Activated naive CD4-positive, alpha-beta T cell treated with anti-CD3 and anti-CD28 coated beads, Interleukin-2, amount 50 U/mL, for 24 hours (primary cell): Measurements from ENCODE around the gene LRBA.

ENCODE experiments used
- H3K27ac Mint-ChIP-seq: one replicate; pipeline ENCODE4 v1.8.0; 2021; ENCODE audit warnings: mild to moderate bottlenecking, mixed read lengths
- H3K27me3 Mint-ChIP-seq: one replicate; pipeline ENCODE4 v1.8.0; 2021; ENCODE audit warnings: mixed read lengths
- H3K36me3 Mint-ChIP-seq: one replicate; pipeline ENCODE4 v1.8.0; 2021; ENCODE audit warnings: mixed read lengths
- H3K4me1 Mint-ChIP-seq: one replicate; pipeline ENCODE4 v1.8.0; 2021; ENCODE audit warnings: mixed read lengths
- H3K4me3 Mint-ChIP-seq: one replicate; pipeline ENCODE4 v1.8.0; 2021; ENCODE audit warnings: mild to moderate bottlenecking, mixed read lengths
- H3K9me3 Mint-ChIP-seq: one replicate; pipeline ENCODE4 v1.8.0; 2021; ENCODE audit warnings: mixed read lengths

The LRBA gene

DNA sequence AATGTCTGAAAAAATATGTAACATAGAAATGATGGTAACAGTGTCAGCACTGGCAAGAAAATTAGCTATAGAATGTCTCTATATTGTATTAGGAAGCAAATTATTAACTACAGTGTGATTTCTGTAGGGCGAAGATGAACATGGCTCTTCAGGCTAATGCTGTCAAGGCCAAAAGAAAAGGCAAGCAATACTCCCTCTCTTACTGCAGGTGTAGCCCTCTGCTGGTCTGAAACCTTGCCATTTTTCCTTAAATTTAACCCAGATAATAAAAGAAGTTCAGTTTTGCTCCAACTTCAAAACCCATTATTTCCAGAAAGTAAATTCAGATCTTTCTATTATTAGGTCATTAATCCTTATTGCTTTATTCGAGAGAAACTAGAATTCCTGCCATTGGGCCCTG is 215.9 kb downstream of the LRBA start:
- no peaks in the 10 kb centered on the region for H3K9me3 Mint-ChIP-seq
- H3K27me3 Mint-ChIP-seq: no peaks in the 10 kb centered on the region
- H3K27ac Mint-ChIP-seq: no peak overlapping the region
- H3K4me3 Mint-ChIP-seq: no peak overlapping the region
- no peaks in the 10 kb centered on the region for H3K4me1 Mint-ChIP-seq
- peaks cover 18% of the 10 kb centered on the region for H3K36me3 Mint-ChIP-seq

DNA sequence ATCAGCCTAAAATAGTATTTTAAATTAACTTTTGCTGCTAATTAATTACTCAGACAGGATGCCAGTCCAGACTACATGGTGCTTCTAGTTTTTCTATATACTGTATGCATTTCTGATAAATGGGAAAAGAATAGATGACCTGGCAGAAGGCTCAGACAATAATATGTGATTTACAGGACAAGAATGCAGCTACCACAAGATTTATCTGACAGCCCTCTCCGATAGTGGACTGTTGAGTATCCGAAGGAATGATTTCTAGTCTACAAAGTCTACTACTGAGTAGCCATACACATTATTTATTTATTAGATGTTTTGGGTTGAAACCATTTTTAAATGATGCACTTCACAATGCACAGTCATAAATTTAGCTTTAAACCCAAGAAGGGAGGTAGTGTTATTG is 220.4 kb downstream of the LRBA start:
- H3K4me1 Mint-ChIP-seq: no peaks in the 10 kb centered on the region
- peaks cover 17% of the 10 kb centered on the region for H3K36me3 Mint-ChIP-seq
- no peak overlapping the region for H3K4me3 Mint-ChIP-seq

DNA sequence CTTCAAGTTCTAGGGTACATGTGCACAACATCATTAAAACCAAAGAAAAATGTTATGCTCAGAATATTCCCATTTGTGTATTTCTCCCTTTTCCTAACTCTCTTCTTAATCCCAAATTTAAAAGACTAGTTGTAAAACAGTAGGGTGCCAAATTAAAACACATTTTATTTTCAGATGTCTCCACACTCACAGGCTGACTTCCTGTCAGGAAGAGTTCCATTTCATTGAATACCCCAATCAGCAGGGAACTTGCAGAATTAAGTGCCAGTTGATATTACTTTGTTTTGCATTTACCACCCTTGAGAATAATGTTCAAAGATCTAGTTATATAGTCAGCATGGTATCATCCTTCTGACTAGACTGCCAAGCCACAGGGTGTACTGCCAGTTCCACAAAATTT is 225.2 kb downstream of the LRBA start:
- Mint-ChIP-seq H3K27me3 (no peaks in the 10 kb centered on the region), H3K4me3 (no peak overlapping the region), H3K27ac (no peak overlapping the region), H3K4me1 (no peaks in the 10 kb centered on the region), H3K9me3 (no peaks in the 10 kb centered on the region), H3K36me3 (peaks cover 9% of the 10 kb centered on the region)

More for the DNA sequence above, 220.4 kb downstream of the LRBA start:
- no peaks in the 10 kb centered on the region for H3K9me3 Mint-ChIP-seq
- no peak overlapping the region for H3K27ac Mint-ChIP-seq
- no peaks in the 10 kb centered on the region for H3K27me3 Mint-ChIP-seq

DNA sequence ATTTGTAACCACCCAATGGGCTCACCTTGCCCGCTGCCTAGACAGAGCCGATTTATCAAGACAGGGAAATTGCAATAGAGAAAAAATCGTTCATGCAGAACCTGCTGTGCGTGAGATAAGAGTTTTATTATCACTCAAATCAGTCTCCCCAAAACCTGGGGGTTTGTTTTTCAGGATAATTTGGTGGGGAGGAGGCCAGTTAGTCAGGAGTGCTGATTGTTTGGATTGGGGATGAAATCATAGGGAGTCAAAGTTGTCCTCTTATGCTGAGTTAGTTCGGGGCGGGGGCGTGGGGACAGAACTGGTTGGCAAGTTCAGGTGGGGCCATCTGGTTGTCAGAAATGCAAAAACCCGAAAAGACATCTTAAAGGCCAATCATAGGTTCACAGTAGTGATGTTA is 230.1 kb downstream of the LRBA start:
- Mint-ChIP-seq H3K27ac (no peak overlapping the region), H3K9me3 (no peaks in the 10 kb centered on the region), H3K4me1 (no peaks in the 10 kb centered on the region), H3K4me3 (no peak overlapping the region), H3K36me3 (peaks cover 10% of the 10 kb centered on the region), H3K27me3 (no peaks in the 10 kb centered on the region)

DNA sequence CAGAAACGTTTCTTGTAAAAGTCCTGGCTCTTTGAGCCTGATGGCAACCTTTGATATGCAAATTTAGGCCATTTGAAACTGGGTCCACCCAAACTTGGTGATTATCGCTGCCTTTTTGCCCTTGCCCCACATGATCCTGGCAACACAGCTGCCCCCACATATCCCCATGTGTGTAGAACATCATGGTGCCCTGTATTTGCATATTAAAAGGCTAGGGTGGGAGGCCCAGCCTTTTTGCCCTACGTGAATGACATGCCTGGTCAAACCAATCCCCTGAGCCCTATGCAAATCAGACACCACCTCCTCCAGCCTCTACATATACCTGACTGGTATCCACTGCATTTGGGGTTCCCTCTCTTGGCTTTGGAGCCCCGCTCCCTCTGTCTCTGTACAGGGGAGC is 230.8 kb downstream of the LRBA start:
- Mint-ChIP-seq H3K27ac (no peak overlapping the region), H3K36me3 (peaks cover 10% of the 10 kb centered on the region), H3K4me1 (no peaks in the 10 kb centered on the region), H3K27me3 (no peaks in the 10 kb centered on the region), H3K9me3 (no peaks in the 10 kb centered on the region), H3K4me3 (no peak overlapping the region)

DNA sequence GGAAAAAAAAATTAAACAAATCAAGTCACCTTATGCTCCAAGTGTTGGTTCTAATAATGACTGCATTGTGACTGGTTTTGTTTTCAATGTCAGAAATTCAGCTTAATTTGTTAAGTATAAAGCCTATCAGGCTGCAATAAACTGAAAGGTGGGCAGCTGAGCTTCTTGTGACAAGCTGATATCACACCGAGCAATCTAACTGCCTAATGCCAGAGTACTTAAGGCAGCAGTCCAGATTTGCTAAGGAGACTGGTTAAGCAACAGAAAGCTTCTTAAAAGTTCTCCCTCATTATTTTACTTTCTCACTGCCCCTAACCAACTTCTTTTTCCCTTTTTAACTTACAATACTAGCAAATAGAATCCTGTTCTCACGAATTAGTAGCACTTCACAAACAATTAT is 232.2 kb downstream of the LRBA start:
- H3K4me3 Mint-ChIP-seq: no peak overlapping the region
- H3K36me3 Mint-ChIP-seq: peaks cover 11% of the 10 kb centered on the region
- no peaks in the 10 kb centered on the region for H3K27me3 Mint-ChIP-seq
- no peaks in the 10 kb centered on the region for H3K4me1 Mint-ChIP-seq
- H3K9me3 Mint-ChIP-seq: no peaks in the 10 kb centered on the region
- H3K27ac Mint-ChIP-seq: peak overlapping the region; percentile 12

DNA sequence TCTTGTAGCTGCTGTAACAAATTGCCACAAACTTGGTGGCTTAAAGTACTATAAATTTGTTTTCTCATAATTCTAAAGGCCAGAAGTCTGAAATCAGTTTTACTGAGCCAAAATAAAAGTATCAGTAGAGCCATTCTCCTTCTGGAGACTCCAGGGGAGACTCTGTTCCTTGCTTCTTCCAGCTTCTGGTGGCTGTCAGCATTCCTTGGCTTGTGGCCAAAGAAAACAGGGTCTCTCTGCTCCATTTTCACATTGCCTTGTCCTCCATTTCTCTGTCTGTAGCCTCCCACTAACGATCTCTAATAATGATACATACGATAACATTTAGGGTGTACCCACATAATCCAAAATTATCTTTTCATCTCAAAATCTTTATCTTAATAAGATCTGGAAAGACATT is 232.8 kb downstream of the LRBA start:
- H3K4me1 Mint-ChIP-seq: no peaks in the 10 kb centered on the region
- no peaks in the 10 kb centered on the region for H3K9me3 Mint-ChIP-seq
- no peak overlapping the region for H3K4me3 Mint-ChIP-seq
- peaks cover 11% of the 10 kb centered on the region for H3K36me3 Mint-ChIP-seq
- H3K27ac Mint-ChIP-seq: no peak overlapping the region
- no peaks in the 10 kb centered on the region for H3K27me3 Mint-ChIP-seq

DNA sequence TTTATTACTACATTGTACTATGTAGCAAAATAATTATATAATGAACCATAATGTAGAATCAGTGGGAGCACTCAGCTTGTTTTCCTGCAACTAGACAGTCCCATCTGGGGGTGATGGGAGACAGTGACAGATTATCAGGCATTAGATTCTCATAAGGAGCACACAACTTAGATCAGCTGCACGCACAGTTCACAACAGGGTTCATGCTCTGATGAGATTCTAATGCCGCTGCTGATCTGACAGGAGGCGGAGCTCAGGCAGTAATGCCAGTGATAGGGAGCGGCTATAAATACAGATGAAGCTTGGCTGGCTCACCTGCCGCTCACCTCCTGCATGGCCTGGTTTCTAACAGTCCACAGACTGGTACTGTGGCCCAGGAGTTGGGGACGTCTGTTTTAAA is 233.9 kb downstream of the LRBA start:
- Mint-ChIP-seq H3K9me3 (no peaks in the 10 kb centered on the region), H3K27ac (no peak overlapping the region), H3K27me3 (no peaks in the 10 kb centered on the region), H3K4me3 (no peak overlapping the region), H3K4me1 (no peaks in the 10 kb centered on the region), H3K36me3 (peaks cover 11% of the 10 kb centered on the region)

DNA sequence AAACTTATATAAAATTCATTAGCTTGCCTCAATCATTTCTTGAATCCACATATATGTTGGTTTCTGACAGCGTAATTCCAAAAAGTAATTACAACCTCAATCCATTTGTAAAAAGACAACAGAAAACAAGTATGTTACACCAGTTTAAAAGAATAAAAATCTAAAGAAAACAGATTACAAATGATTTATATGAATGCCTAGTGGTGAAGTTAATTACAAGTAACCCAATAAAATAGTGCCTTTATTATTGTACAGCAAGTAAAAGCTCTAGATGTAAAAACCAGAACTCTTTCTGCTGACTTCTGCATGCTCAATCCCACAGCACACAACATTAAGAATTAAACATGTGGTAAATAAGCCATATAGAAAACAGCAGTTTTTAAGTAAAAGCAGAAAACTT is 235.4 kb downstream of the LRBA start:
- no peaks in the 10 kb centered on the region for H3K4me1 Mint-ChIP-seq
- no peaks in the 10 kb centered on the region for H3K9me3 Mint-ChIP-seq
- peaks cover 16% of the 10 kb centered on the region for H3K36me3 Mint-ChIP-seq
- no peak overlapping the region for H3K27ac Mint-ChIP-seq
- no peaks in the 10 kb centered on the region for H3K27me3 Mint-ChIP-seq
- H3K4me3 Mint-ChIP-seq: no peak overlapping the region

DNA sequence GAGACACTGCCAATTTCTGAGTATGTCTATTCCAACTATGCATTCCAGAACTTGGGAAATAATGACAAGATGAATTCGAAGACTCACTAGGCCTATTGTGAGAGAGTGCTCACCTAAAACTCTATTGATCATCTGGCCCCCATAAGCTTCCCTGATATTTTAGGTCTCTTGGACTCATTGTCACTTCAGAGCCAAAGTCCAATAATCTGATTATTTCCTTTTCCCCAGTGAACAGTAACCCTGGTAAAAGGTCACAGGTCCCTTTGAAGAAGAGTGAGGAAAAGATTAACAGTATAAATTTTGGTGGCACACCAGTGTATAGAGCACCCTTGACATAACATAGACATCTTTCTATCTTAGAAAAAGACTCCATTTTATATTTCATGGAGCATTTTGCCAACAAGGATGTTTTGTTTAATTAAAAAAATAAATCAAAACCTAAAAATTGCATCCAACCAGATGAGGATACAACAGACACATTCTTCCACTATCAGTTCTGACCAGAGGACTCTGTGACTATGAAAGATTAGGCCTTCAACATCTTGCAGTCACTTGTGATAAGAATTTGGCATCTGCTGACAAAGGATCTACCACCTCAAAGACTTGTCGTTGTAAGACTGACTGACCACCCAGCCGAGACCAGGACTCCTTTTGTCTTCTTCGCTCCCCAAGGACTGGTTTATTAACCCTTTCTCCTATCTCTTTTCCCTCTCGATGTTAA is 241.2 kb downstream of the LRBA start:
- no peaks in the 10 kb centered on the region for H3K9me3 Mint-ChIP-seq
- H3K4me1 Mint-ChIP-seq: peaks cover 10% of the 10 kb centered on the region
- peaks cover 28% of the 10 kb centered on the region for H3K36me3 Mint-ChIP-seq

DNA sequence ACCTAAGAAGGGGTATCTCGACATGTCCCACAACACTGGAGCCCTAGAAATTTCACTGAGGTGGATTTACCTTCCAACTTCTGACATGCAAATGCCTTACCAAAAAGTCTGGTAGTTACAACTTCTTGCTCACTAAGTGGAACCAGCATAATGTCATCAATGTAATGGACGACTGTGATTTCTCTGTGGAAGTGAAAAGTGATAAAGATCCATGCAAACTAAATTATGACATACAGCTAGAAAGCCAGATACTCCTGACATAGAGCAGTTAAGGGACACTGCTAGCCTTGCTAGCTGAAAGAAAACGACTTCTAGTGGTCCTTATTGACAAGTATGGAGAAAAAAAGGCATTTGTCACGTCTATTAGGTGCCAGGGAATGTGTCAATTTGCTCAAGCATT is 242.1 kb downstream of the LRBA start:
- Mint-ChIP-seq H3K9me3 (no peaks in the 10 kb centered on the region), H3K4me3 (no peak overlapping the region), H3K27ac (no peak overlapping the region)

More for the DNA sequence above, 241.2 kb downstream of the LRBA start:
- Mint-ChIP-seq H3K4me3 (no peak overlapping the region), H3K27me3 (no peaks in the 10 kb centered on the region), H3K27ac (no peak overlapping the region)

DNA sequence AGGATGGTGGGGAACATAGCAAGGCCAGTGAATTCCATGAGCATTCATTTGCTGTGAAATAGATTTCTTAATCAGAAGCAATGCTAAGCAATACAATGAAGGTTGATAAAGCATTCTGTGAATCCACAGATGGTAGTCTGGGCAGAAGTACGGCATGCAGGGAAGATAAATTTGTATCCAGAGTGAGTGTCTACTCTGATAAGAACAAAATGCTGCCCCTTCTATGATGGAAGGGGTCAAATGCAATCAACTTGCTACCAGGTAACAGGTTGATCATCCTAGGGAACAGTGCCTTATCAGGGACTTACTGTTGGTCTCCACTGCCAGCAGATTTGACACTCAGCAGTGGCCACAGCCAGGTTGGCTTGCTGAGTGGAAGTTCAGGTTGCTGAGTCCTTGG is 243.7 kb downstream of the LRBA start:
- Mint-ChIP-seq H3K27ac (no peak overlapping the region), H3K4me1 (peaks cover 12% of the 10 kb centered on the region), H3K4me3 (no peak overlapping the region), H3K9me3 (no peaks in the 10 kb centered on the region), H3K27me3 (no peaks in the 10 kb centered on the region), H3K36me3 (peaks cover 29% of the 10 kb centered on the region)

More for the DNA sequence above, 242.1 kb downstream of the LRBA start:
- H3K27me3 Mint-ChIP-seq: no peaks in the 10 kb centered on the region
- H3K4me1 Mint-ChIP-seq: peaks cover 12% of the 10 kb centered on the region
- peaks cover 29% of the 10 kb centered on the region for H3K36me3 Mint-ChIP-seq

DNA sequence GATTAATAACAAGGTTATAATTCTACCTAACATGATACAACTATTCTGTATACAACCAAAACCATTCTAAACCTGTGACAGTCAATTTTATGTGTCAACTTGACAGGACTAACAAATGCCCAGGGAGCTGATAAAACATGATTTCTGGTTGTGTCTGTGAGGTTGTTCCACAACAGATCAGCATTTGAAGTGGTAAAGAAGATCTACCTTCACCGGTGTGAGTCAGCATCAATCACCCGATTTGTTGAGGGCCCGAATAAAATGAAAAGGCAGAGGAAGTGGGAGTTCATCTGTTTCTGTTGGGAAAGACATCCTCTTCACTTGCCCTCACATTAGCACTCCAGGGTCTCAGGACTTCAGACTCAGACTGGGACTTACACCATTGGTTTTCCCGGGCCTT is 245.2 kb downstream of the LRBA start:
- peaks cover 12% of the 10 kb centered on the region for H3K4me1 Mint-ChIP-seq
- no peak overlapping the region for H3K27ac Mint-ChIP-seq
- H3K27me3 Mint-ChIP-seq: no peaks in the 10 kb centered on the region
- H3K4me3 Mint-ChIP-seq: no peak overlapping the region
- peaks cover 25% of the 10 kb centered on the region for H3K36me3 Mint-ChIP-seq
- H3K9me3 Mint-ChIP-seq: no peaks in the 10 kb centered on the region

DNA sequence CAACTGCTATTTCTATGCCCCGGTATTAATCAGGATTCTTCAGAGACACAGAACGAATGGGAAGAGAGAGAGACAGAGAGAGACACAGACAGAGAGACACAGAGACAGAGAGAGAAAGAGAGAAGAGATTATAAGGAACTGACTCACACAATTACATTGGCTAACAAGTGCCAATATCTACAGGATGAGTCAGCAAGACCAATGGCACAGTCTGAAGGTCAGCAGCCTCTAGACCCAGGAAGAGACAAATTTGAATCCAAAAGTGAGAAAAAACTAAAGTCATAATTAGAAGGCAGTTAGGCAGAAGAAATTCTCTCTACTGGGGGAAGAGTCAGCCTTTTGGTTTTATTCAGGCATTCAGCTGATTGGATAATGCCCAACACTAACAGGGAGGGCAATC is 245.8 kb downstream of the LRBA start:
- Mint-ChIP-seq H3K36me3 (peaks cover 30% of the 10 kb centered on the region), H3K4me1 (peaks cover 12% of the 10 kb centered on the region), H3K9me3 (no peaks in the 10 kb centered on the region), H3K27me3 (no peaks in the 10 kb centered on the region), H3K27ac (no peak overlapping the region), H3K4me3 (no peak overlapping the region)

DNA sequence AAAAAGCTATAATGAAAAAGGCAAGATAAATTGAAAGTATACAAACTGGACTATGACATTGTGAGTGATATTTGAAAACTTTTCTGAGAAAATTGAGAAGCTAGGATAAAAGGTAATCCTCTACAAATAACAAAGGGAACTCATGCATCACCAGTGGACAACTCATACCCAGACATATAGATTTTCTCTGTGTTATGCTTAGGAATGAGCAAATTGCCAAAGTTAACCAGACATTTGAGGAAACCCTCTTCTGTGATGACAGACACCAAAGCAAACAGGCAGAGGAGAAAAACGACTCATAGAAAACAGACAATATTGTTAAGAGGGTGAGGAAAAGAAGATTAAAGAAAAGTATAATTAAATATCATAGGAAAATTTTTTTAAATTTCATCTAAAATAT is 246.6 kb downstream of the LRBA start:
- no peaks in the 10 kb centered on the region for H3K27me3 Mint-ChIP-seq
- no peak overlapping the region for H3K4me3 Mint-ChIP-seq
- no peaks in the 10 kb centered on the region for H3K9me3 Mint-ChIP-seq
- no peak overlapping the region for H3K27ac Mint-ChIP-seq
- peaks cover 12% of the 10 kb centered on the region for H3K4me1 Mint-ChIP-seq
- H3K36me3 Mint-ChIP-seq: peaks cover 30% of the 10 kb centered on the region

DNA sequence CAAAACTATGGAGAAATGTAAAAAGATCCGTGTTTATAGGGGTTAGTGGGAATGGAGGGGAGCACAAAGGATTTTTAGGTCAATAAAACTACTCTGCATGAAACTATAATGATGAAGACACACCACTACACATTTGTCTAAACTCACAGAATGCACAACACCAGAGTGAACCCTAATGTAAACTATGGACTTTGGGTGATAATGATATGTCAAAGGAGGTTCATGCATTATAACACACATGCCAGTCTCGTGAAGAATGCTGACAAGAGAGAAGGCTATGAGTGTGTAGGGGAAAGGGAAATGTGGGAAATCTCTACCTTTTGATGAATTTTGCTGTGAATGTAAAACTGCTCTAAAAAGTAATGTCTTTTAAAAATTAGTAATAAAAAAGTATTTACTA is 249.9 kb downstream of the LRBA start:
- peaks cover 29% of the 10 kb centered on the region for H3K36me3 Mint-ChIP-seq
- H3K4me3 Mint-ChIP-seq: no peak overlapping the region
- no peaks in the 10 kb centered on the region for H3K9me3 Mint-ChIP-seq
- no peaks in the 10 kb centered on the region for H3K27me3 Mint-ChIP-seq
- no peak overlapping the region for H3K27ac Mint-ChIP-seq
- H3K4me1 Mint-ChIP-seq: peaks cover 12% of the 10 kb centered on the region

DNA sequence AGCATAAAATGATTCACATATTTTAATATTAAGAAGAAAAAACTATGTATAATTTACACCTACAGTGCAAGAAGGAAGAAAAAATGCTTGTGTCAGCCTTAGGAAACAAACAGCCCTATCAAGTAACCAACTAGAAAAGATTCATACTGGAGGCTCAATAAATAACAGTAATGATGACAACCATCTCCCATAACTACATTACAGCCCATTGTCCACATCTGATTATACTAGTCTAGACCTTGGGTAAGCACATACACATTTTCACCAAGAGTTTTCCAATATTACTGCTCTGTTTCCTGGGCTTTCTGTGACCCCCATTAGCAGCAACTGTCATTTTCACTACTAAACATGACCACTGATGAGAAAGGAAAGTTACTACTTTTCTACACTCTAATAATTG is 263.4 kb downstream of the LRBA start:
- Mint-ChIP-seq H3K36me3 (peaks cover 27% of the 10 kb centered on the region), H3K4me1 (peaks cover 6% of the 10 kb centered on the region), H3K27me3 (no peaks in the 10 kb centered on the region), H3K27ac (no peak overlapping the region), H3K9me3 (no peaks in the 10 kb centered on the region), H3K4me3 (no peak overlapping the region)
